Panc1 (cell line): ENCODE data around the gene SFI1. TPM values are rescaled to one million over a fixed set of nuclear protein-coding genes. Genes with fewer than 3 reads are reported as not detected.

Experiments used
- ATAC-seq: fragments of 200-7000 bp; cut with Tn5 transposase; 2 replicates; pipeline ENCODE4 v1.9.1; 2020; ENCODE audit warnings: mild to moderate bottlenecking, moderate library complexity
- BruUV-seq: library from RNA; stranded (reverse); fragments of 400-500 nt; replicated peaks from 2 replicates; lab custom pipeline; 2021; lab: Mats Ljungman, UMichigan
- CTCF ChIA-PET: fragments of 300-600 bp; sonication (Branson Sonifier 250); formaldehyde crosslinking; loops from one replicate; lab custom pipeline; 2022; ENCODE audit warnings: antibody characterized with exemption; lab: Charles Lee
- POLR2A ChIA-PET: fragments of 300-600 bp; sonication (Branson Sonifier 250); formaldehyde crosslinking; loops from one replicate; lab custom pipeline; 2022; ENCODE audit warnings: antibody characterized with exemption; lab: Charles Lee
- DNase-seq: peaks from one replicate; pipeline ENCODE4 v3.0.0-alpha.2; 2010; ENCODE audit warnings: low read depth, low spot score
- H3K27ac ChIP-seq: 2 replicates; pipeline ENCODE4 v1.5.1; 2011; ENCODE audit warnings: mild to moderate bottlenecking, low read length, inconsistent platforms
- H3K27me3 ChIP-seq: fragments of 200-500 bp; sonication (Bioruptor generic); 2 replicates; pipeline ENCODE4 v1.6.0; 2014; ENCODE audit warnings: low read length, inconsistent platforms; ENCODE audit not compliant: control insufficient read depth, insufficient read depth
- H3K36me3 ChIP-seq: fragments of 200-500 bp; sonication (Bioruptor generic); 2 replicates; pipeline ENCODE4 v1.5.1; 2014; ENCODE audit warnings: inconsistent platforms, mild to moderate bottlenecking, low read length, moderate library complexity; ENCODE audit not compliant: control insufficient read depth, insufficient read depth
- H3K4me1 ChIP-seq: 2 replicates; pipeline ENCODE4 v1.5.1; 2011; ENCODE audit warnings: inconsistent platforms, mild to moderate bottlenecking, low read length, moderate library complexity; ENCODE audit not compliant: control insufficient read depth, insufficient read depth
- H3K4me3 ChIP-seq, 2 experiments: 2 replicates each; pipeline ENCODE4 v1.5.1; 2011 to 2012; ENCODE audit warnings: low read depth in 2 of 2, low read length in 2 of 2, mild to moderate bottlenecking in 2 of 2, inconsistent platforms in 1 of 2, moderate library complexity in 1 of 2
- H3K9me3 ChIP-seq: fragments of 200-500 bp; sonication (Bioruptor generic); 2 replicates; pipeline ENCODE4 v1.5.1; 2014; ENCODE audit warnings: low read depth, mild to moderate bottlenecking, inconsistent platforms, low read length, moderate library complexity; ENCODE audit not compliant: control insufficient read depth, insufficient read depth
- CTCF ChIP-seq: fragments of 450-650 bp; IDR thresholded peaks from 2 replicates; pipeline ENCODE4 v1.5.1; 2017; ENCODE audit warnings: mild to moderate bottlenecking
- POLR2AphosphoS5 ChIP-seq: IDR thresholded peaks from 2 replicates; pipeline ENCODE4 v1.6.1; 2012; ENCODE audit warnings: mild to moderate bottlenecking, low read depth, low read length, moderate library complexity
- REST ChIP-seq, 2 experiments: IDR thresholded peaks; 2 replicates each; pipeline ENCODE4 v1.6.1; 2011 to 2012; ENCODE audit warnings: low read depth in 2 of 2, control low read depth in 1 of 2, low read length in 1 of 2, mild to moderate bottlenecking in 1 of 2, moderate library complexity in 1 of 2; ENCODE audit not compliant: insufficient read depth in 1 of 2
- SIN3A ChIP-seq: IDR thresholded peaks from 2 replicates; pipeline ENCODE4 v1.6.1; 2012; ENCODE audit warnings: low read depth, mild to moderate bottlenecking, low read length, moderate library complexity, borderline replicate concordance; ENCODE audit not compliant: insufficient read depth
- TCF7L2 ChIP-seq: IDR thresholded peaks from 2 replicates; pipeline ENCODE4 v1.6.1; 2011; ENCODE audit warnings: mild to moderate bottlenecking, low read depth, low read length, inconsistent platforms
- in situ Hi-C: cut with HindIII; loops from 2 replicates; pipeline ENCODE4 v1.10.0; 2016; ENCODE audit warnings: low sequenced_read_pairs, low pct_unique_long_range_greater_than_20kb
- intact Hi-C: fragments of 100-400 bp; cut with micrococcal nuclease; formaldehyde crosslinking; loops from one replicate; pipeline ENCODE4 v1.10.0; 2022; ENCODE audit not compliant: unreplicated experiment
- total RNA-seq: library from RNA; stranded (reverse); gene quantifications from one replicate; pipeline ENCODE4 v1.2.1, GENCODE V29; 2021; ENCODE audit not compliant: unreplicated experiment

The SFI1 gene
- total RNA-seq, 1 experiment from 2014 or later: 29.9 TPM

- ChIA-PET CTCF (no interaction called here), POLR2A (no interaction called here)
- no peak for TF ChIP-seq CTCF
- no TSS peak for BruUV-seq
- intact Hi-C loops: loop anchor here (10.0 kb wide), 1 partner anchor 67 kb away; no protein-coding TSS in a partner anchor
- Histone ChIP-seq H3K4me1 (peaks cover 10% of the 10 kb centered on the region), H3K4me3 (peak overlapping the region in 1 of 2 experiments; percentile 67; a peak in 2 of 4 replicates), H3K27me3 (no peaks in the 10 kb centered on the region), H3K36me3 (no peaks in the 10 kb centered on the region), H3K27ac (no peak overlapping the region; the same call in 1 of the 2 replicates), H3K9me3 (no peaks in the 10 kb centered on the region)
- ATAC-seq: no peak
- in situ Hi-C loops: no loop called here
- no peak for DNase-seq
Observed at GRCh38 chr22:31631436-31631835, 135.1 kb downstream of the SFI1 start.

GRCh38 chr22:31635638-31636306, 139.4 kb downstream of the SFI1 start:
- ChIA-PET POLR2A (no interaction called here), CTCF (no interaction called here)
- Histone ChIP-seq H3K9me3 (no peaks in the 10 kb centered on the region), H3K4me3 (no peak overlapping the region), H3K27me3 (no peaks in the 10 kb centered on the region), H3K27ac (no peak overlapping the region), H3K36me3 (no peaks in the 10 kb centered on the region), H3K4me1 (peaks cover 6% of the 10 kb centered on the region)
- BruUV-seq: no TSS peak
- ATAC-seq (no peak), DNase-seq (no peak)
- in situ Hi-C loops (no loop called here), intact Hi-C loops (loop anchor here (10.0 kb wide), 1 partner anchor 71 kb away; no protein-coding TSS in a partner anchor)
- TF ChIP-seq POLR2AphosphoS5 (no peak), TCF7L2 (no peak), REST (IDR thresholded peaks at IDR 0.05; ENCODE audit: insufficient read depth in 1 of 2, low read depth in 2 of 2, low read length in 1 of 2) (no peak), SIN3A (no peak), CTCF (no peak)
